HCT116 (cell line): Measurements from ENCODE around the gene CDKL5.

Source experiments
- ATF3 ChIP-seq: IDR thresholded peaks from 2 replicates; pipeline ENCODE4 v1.6.1; 2012
- CEBPB ChIP-seq: IDR thresholded peaks from 2 replicates; pipeline ENCODE4 v1.6.1; 2012; ENCODE audit warnings: low read depth
- CTCF ChIP-seq, 3 experiments: fragments of 200-600 bp in 1 of 3; sonication (generic) in 1 of 3; IDR thresholded peaks in 2 of 3; conservative IDR thresholded peaks in 1 of 3; 2 replicates each; pipeline ENCODE4 v1.5.1; 2012 to 2017; ENCODE audit warnings: low read depth in 2 of 3, low read length in 2 of 3, antibody characterized with exemption in 1 of 3, borderline replicate concordance in 1 of 3, control low read depth in 1 of 3, mild to moderate bottlenecking in 1 of 3, mixed read lengths in 1 of 3, mixed run types in 1 of 3, moderate library complexity in 1 of 3; ENCODE audit not compliant: insufficient read depth in 1 of 3
- POLR2A ChIP-seq: IDR thresholded peaks from 2 replicates; pipeline ENCODE4 v1.7.0; 2011; ENCODE audit warnings: borderline replicate concordance; ENCODE audit not compliant: insufficient read depth, insufficient read length; ENCODE audit errors: extremely low read depth
- ZNF274 ChIP-seq: fragments of 200-500 bp; sonication (Bioruptor generic); IDR thresholded peaks from 2 replicates; pipeline ENCODE4 v1.6.1; 2014; ENCODE audit warnings: mild to moderate bottlenecking, low read depth, low read length, inconsistent platforms

GRCh38 chrX:18558799-18559198 lies 133.4 kb downstream of the CDKL5 start:
- TF ChIP-seq CEBPB (no peak), CTCF (IDR thresholded peaks at IDR 0.05 in 2 of 3, conservative IDR thresholded peaks at IDR 0.05 in 1 of 3; ENCODE audit: borderline replicate concordance in 1 of 3, insufficient read depth in 1 of 3, low read depth in 2 of 3, low read length in 2 of 3) (no peak), ATF3 (no peak), ZNF274 (no peak), POLR2A (no peak)
